T-helper 22 cell (primary cell): ENCODE data around the gene ZNF708.
"Not testable (repeated sequence)": the region's sequence is repeated elsewhere in the genome, so short reads cannot be mapped to it uniquely, and the experiment has no call there.

Source experiments
- DNase-seq: peaks from one replicate; pipeline ENCODE4 v3.0.0-alpha.2; 2020; ENCODE audit warnings: low read depth

ZNF708 gene

DNA sequence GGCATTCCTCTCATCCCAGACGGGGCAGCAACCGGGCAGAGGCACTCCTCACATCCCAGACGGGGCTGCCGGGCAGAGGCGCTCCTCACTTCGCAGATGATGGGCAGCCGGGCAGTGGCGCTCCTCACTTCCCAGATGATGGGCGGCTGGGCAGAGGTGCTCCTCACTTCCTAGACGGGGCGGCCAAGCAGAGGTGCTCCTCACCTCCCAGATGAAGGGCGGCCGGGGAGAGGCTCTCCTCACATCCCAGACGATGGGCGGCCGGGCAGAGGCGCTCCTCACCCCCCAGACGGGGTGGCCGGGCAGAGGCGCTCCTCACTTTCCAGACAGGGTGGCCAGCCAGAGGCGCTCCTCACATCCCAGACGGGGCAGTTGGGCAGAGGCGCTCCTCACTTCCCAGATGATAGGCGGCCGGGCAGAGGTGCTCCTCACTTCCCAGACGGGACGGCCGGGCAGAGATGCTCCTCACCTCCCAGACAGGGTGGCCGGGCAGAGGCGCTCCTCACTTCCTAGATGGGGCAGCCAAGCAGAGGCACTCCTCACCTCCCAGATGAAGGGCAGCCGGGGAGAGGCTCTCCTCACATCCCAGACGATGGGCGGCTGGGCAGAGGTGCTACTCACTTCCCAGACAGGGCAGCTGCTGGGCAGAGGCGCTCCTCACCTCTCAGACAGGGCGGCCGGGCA, 68.9 kb downstream of the ZNF708 start:
- no peak for DNase-seq

- DNase-seq, result not testable (repeated sequence)
These were observed 69.6 kb downstream of the ZNF708 start for GRCh38 chr19:21259421-21260124.

GRCh38 chr19:21256722-21257121, 72.5 kb downstream of the ZNF708 start:
- DNase-seq, result no peak
